ENCODE results near the gene PDE8B. TPM values are rescaled to one million over a fixed set of nuclear protein-coding genes. Genes with fewer than 3 reads are reported as not detected.

The PDE8B gene
- polyA plus RNA-seq, 1 of the 3 experiments (the other 2 are of a cell fraction) = not detected

- no peaks in the 10 kb centered on the region for H3K4me1 ChIP-seq (ENCODE audit: control insufficient read depth in 1 of 2, insufficient read depth in 2 of 2, low read depth in 1 of 2, low read length in 1 of 2)
- no peaks in the 10 kb centered on the region for H3K9me3 ChIP-seq
- H3K9me2 ChIP-seq = no peaks in the 10 kb centered on the region
- ChIA-PET CTCF (interaction anchor here (1.1 to 1.6 kb wide), 2 partner anchors 51 to 231 kb away, joined by 3 to 5 read pairs; no protein-coding TSS in a partner anchor), POLR2A (no interaction called here)
- DNase-seq = no peak
- H3K9ac ChIP-seq = no peak overlapping the region
- H3K4me2 ChIP-seq = no peak overlapping the region
- H3K4me3 ChIP-seq (ENCODE audit: low read depth in 2 of 2, low read length in 1 of 2) = no peak overlapping the region
- no peaks in the 10 kb centered on the region for H4K20me1 ChIP-seq (ENCODE audit: insufficient read depth)
- WGBS (ENCODE audit: low lambda C conversion rate) = 58% methylated on average over 5 of the region's 5 CpGs
- H3K36me3 ChIP-seq (replicated peaks in 1 of 2; ENCODE audit: control insufficient read depth in 1 of 2, insufficient read depth in 2 of 2, low read length in 1 of 2) = no peaks in the 10 kb centered on the region
- H3K27me3 ChIP-seq (ENCODE audit: insufficient read depth) = 0 out of 2 replicates have a peak, but pooled peaks cover 3% of the 10 kb centered on the region
- H3F3A ChIP-seq (replicated peaks; ENCODE audit: insufficient read depth) = no peaks in the 10 kb centered on the region
- TF ChIP-seq FOXJ3 (CRISPR knock-in tag; IDR thresholded peaks at IDR 0.05) (no peak), MEF2A (IDR thresholded peaks at IDR 0.05; ENCODE audit: borderline replicate concordance, low read depth) (no peak)
- H3K79me2 ChIP-seq (ENCODE audit: insufficient read depth) = no peaks in the 10 kb centered on the region
- H2AFZ ChIP-seq (ENCODE audit: low read depth) = no peak overlapping the region
- no peak overlapping the region for H3K27ac ChIP-seq (ENCODE audit: low read depth in 2 of 2, low read length in 1 of 2)
Measured at GRCh38 chr5:77376609-77377300, 166.3 kb downstream of the PDE8B start.

GRCh38 chr5:77379558-77380061 lies 169.1 kb downstream of the PDE8B start:
- no peaks in the 10 kb centered on the region for H3K79me2 ChIP-seq (ENCODE audit: insufficient read depth)
- H3K4me3 ChIP-seq (ENCODE audit: low read depth in 2 of 2, low read length in 1 of 2) = no peak overlapping the region
- no peak overlapping the region for H3K27ac ChIP-seq (ENCODE audit: low read depth in 2 of 2, low read length in 1 of 2)
- H4K20me1 ChIP-seq (ENCODE audit: insufficient read depth) = no peaks in the 10 kb centered on the region
- no peak overlapping the region for H2AFZ ChIP-seq (ENCODE audit: low read depth)
- no peaks in the 10 kb centered on the region for H3K36me3 ChIP-seq (replicated peaks in 1 of 2; ENCODE audit: control insufficient read depth in 1 of 2, insufficient read depth in 2 of 2, low read length in 1 of 2)
- DNase-seq = no peak
- no peaks in the 10 kb centered on the region for H3F3A ChIP-seq (replicated peaks; ENCODE audit: insufficient read depth)
- H3K9ac ChIP-seq = no peak overlapping the region
- H3K27me3 ChIP-seq (ENCODE audit: insufficient read depth) = 0 out of 2 replicates have a peak, but pooled peaks cover 3% of the 10 kb centered on the region
- WGBS (ENCODE audit: low lambda C conversion rate) = 62% methylated on average over 6 of the region's 6 CpGs
- no peaks in the 10 kb centered on the region for H3K9me2 ChIP-seq
- no peak for TF ChIP-seq USF1 (IDR thresholded peaks at IDR 0.05; ENCODE audit: borderline replicate concordance, low read depth)
- no peak for TF ChIP-seq RCOR1 (IDR thresholded peaks at IDR 0.05; ENCODE audit: low read length)
- TF ChIP-seq MEF2A (IDR thresholded peaks at IDR 0.05; ENCODE audit: borderline replicate concordance, low read depth) = no peak
- TF ChIP-seq CHD2 (IDR thresholded peaks at IDR 0.05; ENCODE audit: low read length, partially characterized antibody) = no peak
- no peak for TF ChIP-seq GABPA (IDR thresholded peaks at IDR 0.05; ENCODE audit: low read depth)
- no peaks in the 10 kb centered on the region for H3K4me1 ChIP-seq (ENCODE audit: control insufficient read depth in 1 of 2, insufficient read depth in 2 of 2, low read depth in 1 of 2, low read length in 1 of 2)
- POLR2A ChIA-PET = no interaction called here
- no peak overlapping the region for H3K4me2 ChIP-seq
- CTCF ChIA-PET = interaction anchor here (1.2 kb wide), 1 partner anchor 11 kb away, joined by 3 read pairs; no protein-coding TSS in a partner anchor
- H3K9me3 ChIP-seq = no peaks in the 10 kb centered on the region

- Histone ChIP-seq H3K27ac (ENCODE audit: low read depth in 2 of 2, low read length in 1 of 2) (no peak overlapping the region), H3K4me3 (ENCODE audit: low read depth in 2 of 2, low read length in 1 of 2) (no peak overlapping the region), H3K9me3 (no peaks in the 10 kb centered on the region), H3K36me3 (replicated peaks in 1 of 2; ENCODE audit: control insufficient read depth in 1 of 2, insufficient read depth in 2 of 2, low read length in 1 of 2) (no peaks in the 10 kb centered on the region), H3K79me2 (ENCODE audit: insufficient read depth) (no peaks in the 10 kb centered on the region), H3K4me2 (no peak overlapping the region), H4K20me1 (ENCODE audit: insufficient read depth) (no peaks in the 10 kb centered on the region), H3K9me2 (no peaks in the 10 kb centered on the region), H3K9ac (no peak overlapping the region), H3K27me3 (ENCODE audit: insufficient read depth) (0 out of 2 replicates have a peak, but pooled peaks cover 3% of the 10 kb centered on the region), H3K4me1 (ENCODE audit: control insufficient read depth in 1 of 2, insufficient read depth in 2 of 2, low read depth in 1 of 2, low read length in 1 of 2) (no peaks in the 10 kb centered on the region), H2AFZ (ENCODE audit: low read depth) (no peak overlapping the region), H3F3A (replicated peaks; ENCODE audit: insufficient read depth) (no peaks in the 10 kb centered on the region)
- ChIA-PET CTCF (interaction anchor here (0.9 to 1.2 kb wide), 2 partner anchors 10 to 11 kb away, joined by 3 read pairs; no protein-coding TSS in a partner anchor), POLR2A (no interaction called here)
- DNase-seq = no peak
- TF ChIP-seq CHD2 (IDR thresholded peaks at IDR 0.05; ENCODE audit: low read length, partially characterized antibody) = no peak
- TF ChIP-seq NRF1 (IDR thresholded peaks at IDR 0.05; ENCODE audit: low read depth, low read length) = no peak
- no peak for TF ChIP-seq REST (IDR thresholded peaks at IDR 0.05; ENCODE audit: low read depth, low read length)
- no peak for TF ChIP-seq FOSL2 (IDR thresholded peaks at IDR 0.05; ENCODE audit: borderline replicate concordance, low read depth)
- no peak for TF ChIP-seq EZH2phosphoT487 (IDR thresholded peaks at IDR 0.05; ENCODE audit: borderline replicate concordance, low read depth)
- TF ChIP-seq JUND (IDR thresholded peaks at IDR 0.05) = no peak
- TF ChIP-seq MAX (IDR thresholded peaks at IDR 0.05; ENCODE audit: low read depth) = no peak
- no peak for TF ChIP-seq PBX3 (IDR thresholded peaks at IDR 0.05)
- no peak for TF ChIP-seq GATA2 (CRISPR knock-in tag; IDR thresholded peaks at IDR 0.05)
- WGBS (ENCODE audit: low lambda C conversion rate) = 59% methylated on average over 4 of the region's 4 CpGs
Measured at GRCh38 chr5:77380636-77381035, 170.2 kb downstream of the PDE8B start.

All from SK-N-SH (cell line).